Adrenal gland (tissue), 5 donors: ENCODE data around the gene TRAPPC6A.

ENCODE experiments used
- POLR2A ChIP-seq, 2 donors: fragments of 450-650 bp; IDR thresholded peaks; one replicate each; pipeline ENCODE4 v1.6.1; 2017; ENCODE audit warnings: antibody characterized with exemption in 2 of 2, mild to moderate bottlenecking in 2 of 2, moderate library complexity in 1 of 2
- TF ChIP-seq, protein P1 (sequence below), 6 experiments: fragments of 450-650 bp in 4 of 6; fragments of 200-600 bp in 2 of 6; sonication (generic) in 1 of 6; IDR thresholded peaks; 1 replicate in 5 of 6; 2 replicates in 1 of 6; pipeline versions ENCODE4 v1.5.1 to v1.8.0; 2016 to 2021; ENCODE audit warnings: antibody characterized with exemption in 6 of 6, mild to moderate bottlenecking in 2 of 6, moderate library complexity in 1 of 6
- donor health status: DM: no; HTN: no; CAD: no.

DNA sequence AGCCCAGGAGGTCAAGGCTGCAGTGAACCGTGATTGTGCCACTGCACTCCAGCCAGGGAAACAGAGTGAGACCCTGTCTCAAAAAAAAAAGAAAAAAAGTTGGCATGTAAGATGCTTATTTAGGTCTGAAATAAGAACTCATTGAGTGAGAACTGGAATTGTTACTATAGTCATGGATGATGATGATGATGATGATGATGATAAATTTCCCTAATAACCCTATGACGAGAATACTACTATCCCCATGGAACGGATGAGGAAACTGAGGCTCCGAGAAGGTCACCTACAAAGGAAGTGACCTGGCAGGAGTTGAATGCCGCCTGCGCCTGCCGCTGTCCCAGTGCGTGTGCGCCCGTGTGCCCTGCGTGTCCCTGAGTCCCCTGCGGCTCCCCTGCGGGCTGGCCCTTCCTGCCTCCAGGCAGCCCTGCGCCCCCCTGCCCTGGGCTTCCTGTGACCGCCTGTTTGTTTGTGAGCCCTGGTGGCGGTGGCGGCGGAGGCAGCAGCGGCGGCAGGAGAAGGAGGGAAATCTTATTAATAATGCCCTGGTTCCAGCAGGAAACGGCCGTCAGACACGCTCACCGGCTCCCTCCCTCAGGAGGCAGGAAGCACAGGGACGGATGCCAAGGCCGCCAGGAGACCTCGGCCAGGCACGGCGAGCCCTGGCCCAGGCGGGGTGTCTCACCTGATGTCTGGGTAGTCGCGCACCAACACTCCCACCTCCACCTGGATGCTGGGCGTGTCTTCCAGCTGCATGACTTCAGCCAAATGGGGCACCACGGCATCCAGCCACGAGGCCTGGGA is 37.6 kb upstream of the TRAPPC6A start:
- TF ChIP-seq, protein P1, sequence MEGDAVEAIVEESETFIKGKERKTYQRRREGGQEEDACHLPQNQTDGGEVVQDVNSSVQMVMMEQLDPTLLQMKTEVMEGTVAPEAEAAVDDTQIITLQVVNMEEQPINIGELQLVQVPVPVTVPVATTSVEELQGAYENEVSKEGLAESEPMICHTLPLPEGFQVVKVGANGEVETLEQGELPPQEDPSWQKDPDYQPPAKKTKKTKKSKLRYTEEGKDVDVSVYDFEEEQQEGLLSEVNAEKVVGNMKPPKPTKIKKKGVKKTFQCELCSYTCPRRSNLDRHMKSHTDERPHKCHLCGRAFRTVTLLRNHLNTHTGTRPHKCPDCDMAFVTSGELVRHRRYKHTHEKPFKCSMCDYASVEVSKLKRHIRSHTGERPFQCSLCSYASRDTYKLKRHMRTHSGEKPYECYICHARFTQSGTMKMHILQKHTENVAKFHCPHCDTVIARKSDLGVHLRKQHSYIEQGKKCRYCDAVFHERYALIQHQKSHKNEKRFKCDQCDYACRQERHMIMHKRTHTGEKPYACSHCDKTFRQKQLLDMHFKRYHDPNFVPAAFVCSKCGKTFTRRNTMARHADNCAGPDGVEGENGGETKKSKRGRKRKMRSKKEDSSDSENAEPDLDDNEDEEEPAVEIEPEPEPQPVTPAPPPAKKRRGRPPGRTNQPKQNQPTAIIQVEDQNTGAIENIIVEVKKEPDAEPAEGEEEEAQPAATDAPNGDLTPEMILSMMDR (IDR thresholded peaks at IDR 0.05), result peak in 1 of 6 experiments; percentile 23
- TF ChIP-seq POLR2A (IDR thresholded peaks at IDR 0.05), result no peak
